Left cardiac atrium (tissue), 4 donors: Measurements from ENCODE around the gene DNM2. TPM values are rescaled to one million over a fixed set of nuclear protein-coding genes. Genes with fewer than 3 reads are reported as not detected.

Source experiments
- ATAC-seq, 2 donors: fragments of 200-7000 bp; cut with Tn5 transposase; one replicate each; pipeline ENCODE4 v1.9.1; 2020; ENCODE audit warnings: mild to moderate bottlenecking in 2 of 2, moderate library complexity in 2 of 2
- DNase-seq: peaks from one replicate; pipeline ENCODE4 v3.0.0-alpha.2; 2020
- intact Hi-C, 2 donors: fragments of 100-400 bp; cut with DNase I; formaldehyde crosslinking; loops; one replicate each; pipeline versions ENCODE4 v1.14.1 to v1.15.1; 2022 to 2023
- total RNA-seq, 2 donors: library from RNA; stranded (reverse); fragmentation: NEBNext Ultra II Directional; extraction: Animal tissue kit (Norgen Biotek cat#: 25700); gene quantifications; one replicate each; pipeline ENCODE4 v1.2.1, GENCODE V29; 2021
- donor health status: DM: no; HTN: yes; CAD: no.
- donor health status: DM: no; HTN: yes; CAD: no; lungs with severe emphysema.
- donor health status: DM: yes; HTN: yes; CAD: no.
- donor health status: Dilated cardiomyopathy.

The DNM2 gene
- total RNA-seq, 2 donors from 2014 or later = 125 to 186 TPM

DNA sequence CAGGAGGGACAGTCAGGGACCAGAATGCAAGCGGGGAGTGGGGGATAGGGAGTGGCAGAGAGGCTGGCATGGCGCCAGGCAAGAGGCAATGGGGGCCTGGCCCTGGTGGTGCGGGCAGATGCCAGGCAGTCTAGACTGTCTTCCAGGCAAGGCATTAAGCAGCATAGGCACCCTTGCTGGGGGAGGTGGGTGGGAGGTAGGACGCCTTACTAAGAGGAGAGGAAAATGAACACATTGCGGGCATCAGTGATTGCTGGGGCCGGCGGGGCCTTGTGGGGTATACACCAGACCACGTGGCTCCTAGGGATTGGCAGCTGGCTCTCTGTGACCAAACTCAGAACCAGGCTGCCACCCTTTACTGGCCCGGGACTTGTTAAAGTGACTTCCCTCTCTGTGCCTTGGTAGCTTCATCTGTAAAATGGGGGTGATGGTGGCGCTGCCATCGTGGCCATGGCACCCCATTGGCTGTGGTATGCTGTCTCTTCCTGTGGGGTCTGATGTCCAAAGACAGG, 46.0 kb downstream of the DNM2 start:
- intact Hi-C loops = no loop called here
- no peak for ATAC-seq
- DNase-seq = no peak

DNA sequence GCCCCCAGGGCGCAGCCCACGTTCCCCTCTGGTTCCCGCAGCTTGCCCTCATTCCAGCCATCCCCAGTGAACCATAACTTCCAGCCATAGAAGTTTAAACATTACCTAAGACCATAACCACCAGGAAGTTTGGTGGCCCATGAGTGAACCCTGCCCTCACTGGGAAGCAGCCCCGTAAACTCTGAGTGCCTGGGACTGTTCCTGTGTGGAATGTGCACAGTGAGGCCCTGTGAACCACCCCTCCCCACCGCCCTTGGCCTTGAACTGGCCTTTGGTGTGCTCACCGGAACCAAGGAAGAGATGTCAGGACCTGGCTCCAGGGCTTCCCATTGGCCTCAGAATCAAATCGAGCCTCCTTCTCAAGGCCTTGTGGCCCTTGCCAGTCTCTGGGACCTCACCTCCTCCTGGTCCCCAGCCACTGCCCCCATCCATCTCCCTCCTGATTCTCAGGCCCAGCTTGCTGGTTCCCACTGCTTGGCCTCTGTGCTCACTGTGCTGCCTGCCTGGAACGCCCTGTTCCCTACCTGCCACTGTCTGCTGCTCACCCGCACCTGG, 46.5 kb downstream of the DNM2 start:
- no peak for ATAC-seq
- intact Hi-C loops = no loop called here
- DNase-seq = no peak

DNA sequence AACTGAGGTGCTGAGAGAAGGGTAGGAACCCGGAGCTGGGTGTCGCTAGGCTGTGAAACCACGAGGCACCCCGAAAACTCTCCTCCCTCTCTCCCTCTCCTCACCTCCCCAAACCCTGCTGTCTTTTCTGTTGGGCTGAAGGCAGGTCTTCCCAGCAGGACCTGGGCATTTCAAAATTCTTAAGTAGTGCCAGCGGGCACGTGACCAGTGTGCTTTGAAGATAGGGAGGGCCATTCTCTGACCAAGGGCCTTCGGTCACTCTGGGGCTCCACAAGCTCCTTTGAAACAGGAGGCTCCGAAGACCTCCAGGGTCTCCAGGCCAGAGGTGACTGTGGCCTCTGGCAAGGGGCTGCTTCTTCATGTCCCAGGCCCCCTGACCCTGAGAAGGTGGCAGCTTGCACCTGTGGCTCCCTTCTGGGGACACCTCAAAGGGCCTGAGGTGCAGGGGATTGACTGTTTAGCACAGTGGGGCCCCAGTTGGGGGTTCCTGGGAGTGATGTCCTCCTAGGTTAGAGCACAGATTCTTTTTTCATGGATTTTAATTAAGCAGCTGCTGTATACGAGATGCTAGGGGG, 48.3 kb downstream of the DNM2 start:
- peak in 1 of 2 donors; percentile 6 for ATAC-seq
- DNase-seq = no peak

DNA sequence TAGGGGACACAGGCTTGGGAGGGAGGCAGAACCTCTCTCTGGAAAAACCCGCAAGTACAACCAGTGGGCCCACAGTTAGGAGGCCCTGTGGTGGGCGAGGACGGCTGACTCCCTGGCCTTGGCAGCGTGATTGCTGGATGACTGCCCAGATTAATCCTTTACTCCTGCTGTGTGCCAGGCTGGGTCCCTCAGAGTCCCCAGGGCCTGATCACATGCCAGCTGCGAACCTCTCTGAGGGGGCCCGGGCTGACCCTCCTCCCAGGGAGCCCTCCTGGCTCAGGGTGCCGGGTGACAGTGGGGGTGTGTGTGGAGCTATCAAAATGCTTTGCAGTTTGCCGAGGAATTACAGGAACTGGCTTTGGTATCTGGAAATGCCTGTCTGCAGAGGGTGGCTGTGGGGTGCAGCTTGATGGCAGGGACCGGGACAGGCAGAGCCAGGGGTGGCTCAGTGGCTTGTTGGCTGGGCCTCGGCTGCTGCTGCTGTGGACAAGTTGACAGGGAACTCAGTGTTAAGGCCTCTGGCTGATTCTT, 48.9 kb downstream of the DNM2 start:
- ATAC-seq = peak; percentile 42 to 51
- intact Hi-C loops = loop anchor here (5.0 kb wide), 1 partner anchor 49 kb away; the partner anchor contains the start of gene DNM2 (in 2 of the 2)
- DNase-seq = peak; percentile 63

More for the DNA sequence above, 48.3 kb downstream of the DNM2 start:
- intact Hi-C loops = loop anchor here (5.0 kb wide), 1 partner anchor 49 kb away; the partner anchor contains the start of gene DNM2 (in 2 of the 2)

DNA sequence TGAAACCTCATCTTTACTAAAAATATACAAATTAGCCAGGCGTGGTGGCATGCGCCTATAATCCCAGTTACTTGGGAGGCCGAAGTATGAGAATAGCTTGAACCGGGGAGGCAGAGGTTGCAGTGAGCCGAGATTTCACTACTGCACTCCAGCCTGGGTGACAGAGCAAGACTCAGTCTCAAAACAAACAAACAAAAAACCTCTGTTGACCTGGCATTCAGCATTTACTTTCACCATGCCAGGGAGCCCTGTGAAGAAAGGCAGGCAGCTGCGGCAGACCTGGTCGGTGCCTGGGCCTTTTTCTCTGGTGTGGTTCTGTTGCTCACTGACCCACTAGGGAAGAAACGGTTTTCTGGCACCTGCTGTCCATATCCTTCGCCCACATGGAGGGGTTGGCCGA, 49.8 kb downstream of the DNM2 start:
- no peak for ATAC-seq
- intact Hi-C loops = loop anchor here (5.0 kb wide), 1 partner anchor 50 kb away; the partner anchor contains the start of gene DNM2 (in 2 of the 2)
- no peak for DNase-seq

DNA sequence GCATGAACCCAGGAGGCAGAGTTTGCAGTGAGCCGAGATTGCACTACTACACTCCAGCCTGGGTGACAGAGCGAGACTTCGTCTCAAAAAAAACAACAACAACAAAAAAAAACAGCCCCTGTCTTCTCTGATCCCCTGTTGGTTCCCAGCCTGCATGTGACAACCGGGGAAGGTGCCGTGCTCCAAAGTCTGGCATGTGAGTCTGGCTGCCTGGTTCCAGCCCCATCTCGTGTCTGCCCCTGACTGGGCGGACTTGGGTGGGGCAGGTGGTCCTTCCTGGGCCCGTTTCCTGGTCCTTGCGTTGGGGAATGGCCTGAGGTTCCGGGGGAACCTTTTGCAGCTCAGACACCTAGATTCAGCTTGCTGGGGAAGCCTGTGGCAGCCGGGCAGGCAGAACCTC, 50.5 kb downstream of the DNM2 start:
- intact Hi-C loops = loop anchor here (5.0 kb wide), 1 partner anchor 51 kb away; the partner anchor contains the start of gene DNM2 (in 2 of the 2)
- ATAC-seq (no peak), DNase-seq (no peak)

DNA sequence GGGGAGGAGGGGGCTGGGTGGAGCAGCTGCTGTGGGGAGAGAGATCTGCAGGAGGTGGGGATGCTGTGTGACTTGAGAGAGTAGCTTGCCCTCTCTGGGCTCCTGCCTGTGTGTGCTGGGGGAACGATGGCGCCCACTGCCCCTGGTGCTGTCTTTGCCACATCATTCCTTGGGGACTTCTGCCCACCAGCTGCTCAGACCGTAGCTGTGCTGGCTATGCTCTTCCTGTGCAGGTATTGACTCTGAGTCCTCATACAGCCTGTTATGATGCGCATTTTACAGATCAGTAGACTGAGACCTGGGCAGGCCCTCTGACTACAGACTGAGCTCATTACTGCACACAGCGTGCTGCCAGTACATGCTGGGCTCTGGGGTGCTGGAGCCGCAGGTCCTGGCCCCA, 51.1 kb downstream of the DNM2 start:
- ATAC-seq (peak in 1 of 2 donors; percentile 3), DNase-seq (no peak)
- intact Hi-C loops = loop anchor here (5.0 kb wide), 1 partner anchor 52 kb away; the partner anchor contains the start of gene DNM2 (in 2 of the 2)

DNA sequence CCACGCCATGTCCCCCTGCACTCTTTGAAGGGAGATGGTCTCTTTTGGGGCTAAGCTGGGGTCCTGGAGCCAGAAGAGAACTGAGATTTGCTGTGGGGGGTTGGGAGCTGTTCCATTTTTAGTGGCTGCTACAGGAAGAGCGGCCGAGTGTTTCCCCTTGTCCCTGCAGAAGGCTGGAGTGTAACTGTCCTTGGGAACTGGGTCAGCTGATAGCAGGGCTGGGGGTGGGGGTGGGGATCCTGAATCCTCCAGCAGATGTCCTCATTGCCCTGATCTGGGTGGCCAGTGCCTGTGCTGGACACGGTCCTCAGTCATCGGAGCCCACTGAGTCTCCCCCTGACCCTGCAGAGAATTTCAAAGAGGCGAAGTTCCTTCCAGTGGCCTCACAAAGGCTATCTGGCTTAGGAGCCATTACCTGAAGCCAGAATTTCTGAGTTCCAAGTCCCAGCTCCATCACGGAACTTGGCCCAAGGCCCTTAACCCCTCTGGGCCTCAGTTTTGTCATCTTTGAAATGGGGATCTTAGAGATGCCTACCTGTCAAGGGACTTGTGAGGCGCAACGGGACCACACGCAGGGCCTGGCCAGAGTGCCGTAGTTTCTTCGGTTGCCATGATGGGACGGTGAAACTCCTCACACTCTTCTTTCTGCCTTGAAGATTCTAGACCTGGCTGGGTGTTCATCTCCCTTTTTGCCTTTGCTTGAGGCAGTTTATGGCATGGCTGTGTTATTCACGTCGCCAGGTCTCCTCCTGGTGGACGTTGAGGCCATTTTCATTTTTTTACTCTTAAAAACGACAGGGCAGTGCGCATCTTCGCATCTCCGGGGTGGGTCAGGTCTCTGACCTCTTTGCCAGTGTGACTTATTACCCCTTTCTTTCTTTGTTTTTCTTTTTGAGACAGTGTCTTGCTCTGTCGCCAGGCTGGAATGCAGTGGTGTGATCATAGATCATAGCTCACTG, 51.9 kb downstream of the DNM2 start:
- intact Hi-C loops = loop anchor here (5.0 kb wide), 2 partner anchors 53 to 97 kb away; partner anchors contain the start of gene DNM2 (in 2 of the 2)
- peak; percentile 69 for DNase-seq

DNA sequence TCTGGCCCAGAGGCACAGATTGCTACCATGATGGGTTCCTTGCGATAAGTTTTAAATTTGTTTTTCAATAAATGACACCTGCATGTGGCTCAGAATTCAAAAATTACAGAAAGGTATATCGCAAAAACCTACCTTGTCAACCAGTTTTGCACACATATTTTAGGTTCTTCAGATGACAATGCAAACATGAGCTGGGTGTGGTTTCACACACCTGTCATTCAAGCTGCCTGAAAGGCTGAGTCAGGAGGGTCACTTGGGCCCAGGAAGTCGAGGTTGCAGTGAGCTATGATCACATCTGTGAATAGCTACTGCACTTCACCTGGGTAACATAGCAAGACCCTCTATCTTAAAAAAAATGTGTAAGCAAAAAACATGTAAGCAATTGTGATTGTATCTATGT, 56.1 kb downstream of the DNM2 start:
- no peak for DNase-seq
- ATAC-seq = no peak
- intact Hi-C loops = loop anchor here in 1 of 2 donors (5.0 kb wide), 1 partner anchor 93 kb away; no protein-coding TSS in a partner anchor

More for the DNA sequence above, 51.9 kb downstream of the DNM2 start:
- peak; percentile 78 to 83 for ATAC-seq

DNA sequence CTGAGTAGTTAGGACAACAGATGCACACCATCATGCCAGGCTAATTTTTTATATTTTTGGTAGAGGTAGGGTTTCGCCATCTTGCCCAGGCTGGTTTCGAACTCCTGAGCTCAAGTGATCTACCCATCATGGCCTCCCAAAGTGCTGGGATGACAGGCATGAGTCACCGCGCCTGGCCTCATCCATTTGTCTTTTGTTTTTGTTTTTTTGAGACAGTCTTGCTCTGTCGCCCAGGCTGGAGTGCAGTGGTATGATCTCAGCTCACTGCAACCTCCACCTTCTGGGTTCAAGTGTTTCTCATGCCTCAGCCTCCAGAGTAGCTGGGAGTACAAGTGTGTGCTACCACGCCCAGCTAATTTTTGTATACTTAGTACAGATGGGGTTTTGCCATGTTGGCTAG, 57.0 kb downstream of the DNM2 start:
- DNase-seq (no peak), ATAC-seq (no peak)
- intact Hi-C loops = loop anchor here in 1 of 2 donors (5.0 kb wide), 1 partner anchor 92 kb away; no protein-coding TSS in a partner anchor

DNA sequence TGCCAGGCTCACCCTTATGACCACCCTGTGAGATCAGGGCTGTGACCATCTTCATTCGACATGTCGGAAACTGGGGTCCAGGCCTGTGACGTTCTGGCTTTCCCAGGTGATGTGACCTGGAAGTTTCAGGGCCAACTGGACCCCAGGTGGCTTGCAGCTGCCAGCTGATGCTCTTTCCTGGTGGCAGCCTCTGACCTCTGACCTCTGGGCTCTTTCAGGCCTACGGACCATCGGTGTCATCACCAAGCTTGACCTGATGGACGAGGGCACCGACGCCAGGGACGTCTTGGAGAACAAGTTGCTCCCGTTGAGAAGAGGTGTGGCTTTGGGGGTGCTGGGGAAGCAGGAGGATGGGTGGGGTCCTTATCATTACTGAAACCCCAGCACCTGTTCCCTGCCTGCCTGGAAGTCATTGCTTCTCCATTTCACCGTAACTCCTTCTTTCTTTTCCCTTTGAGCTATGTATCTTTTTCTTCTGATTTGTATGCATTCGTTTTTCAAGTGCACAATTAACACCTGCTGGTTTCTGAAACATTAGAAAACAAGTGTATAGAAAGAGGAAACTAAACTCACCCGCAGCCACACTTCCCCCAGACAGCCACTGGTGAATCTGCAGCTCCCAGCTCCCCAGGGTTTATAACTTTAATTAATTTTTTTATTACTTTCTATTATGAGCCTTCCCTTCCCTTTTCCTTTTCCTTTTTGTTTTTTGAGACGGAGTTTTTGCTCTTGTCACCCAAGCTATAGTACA, 59.2 kb downstream of the DNM2 start:
- intact Hi-C loops = no loop called here
- no peak for ATAC-seq
- DNase-seq = no peak

DNA sequence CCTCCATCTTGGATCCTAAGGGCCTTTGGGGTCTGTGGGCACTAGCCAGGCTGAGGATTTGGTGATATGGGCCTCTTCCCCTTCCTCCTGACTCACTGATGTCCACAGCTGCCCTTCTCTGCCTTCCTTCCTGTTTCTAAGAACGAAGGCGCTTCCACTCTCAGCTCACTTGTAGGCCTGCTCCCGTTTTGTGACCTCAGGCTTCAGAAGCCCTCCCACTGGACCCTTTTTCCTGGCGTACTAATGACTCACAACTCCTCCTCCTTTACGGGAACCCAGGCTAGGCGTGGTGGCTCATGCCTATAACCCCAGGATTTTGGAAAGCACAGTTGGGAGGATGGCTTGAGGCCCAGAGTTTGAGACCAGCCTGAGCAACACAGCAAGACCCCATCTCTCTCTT, 62.5 kb downstream of the DNM2 start:
- intact Hi-C loops = no loop called here
- ATAC-seq (peak; percentile 65 to 76), DNase-seq (peak; percentile 76)

DNA sequence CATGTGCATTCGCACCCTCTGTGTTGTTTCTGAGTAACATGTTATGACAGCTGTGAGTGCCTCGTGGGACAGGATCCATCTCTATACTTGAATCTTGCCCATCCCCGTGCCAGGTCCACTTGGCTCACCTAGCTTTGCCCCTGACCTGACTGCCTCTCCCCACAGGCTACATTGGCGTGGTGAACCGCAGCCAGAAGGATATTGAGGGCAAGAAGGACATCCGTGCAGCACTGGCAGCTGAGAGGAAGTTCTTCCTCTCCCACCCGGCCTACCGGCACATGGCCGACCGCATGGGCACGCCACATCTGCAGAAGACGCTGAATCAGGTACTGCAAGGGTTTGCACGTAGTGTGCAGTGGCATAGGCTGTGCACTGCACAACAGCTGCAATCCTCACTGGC, 64.9 kb downstream of the DNM2 start:
- ATAC-seq (peak; percentile 24 to 75), DNase-seq (no peak)
- intact Hi-C loops = no loop called here

DNA sequence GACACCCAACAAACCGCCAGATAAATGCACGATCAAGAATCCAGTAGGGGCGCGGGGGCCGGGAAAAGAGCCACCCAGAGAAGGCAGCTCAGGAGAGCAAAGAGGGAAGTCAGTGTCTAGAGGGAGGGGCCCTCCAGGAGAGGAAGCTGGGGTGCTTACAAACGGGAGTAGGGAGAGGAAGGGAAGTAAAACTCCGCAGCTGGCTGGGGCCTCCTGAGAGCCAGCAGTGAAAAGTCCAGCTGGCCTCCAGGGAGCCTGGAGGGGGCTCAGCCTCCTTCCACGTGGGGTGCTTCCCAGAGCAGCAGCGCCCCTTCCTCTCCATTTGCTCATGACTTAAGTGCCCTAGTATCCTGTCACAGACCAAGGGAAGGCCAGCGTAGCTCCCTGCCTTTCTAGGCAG, 66.4 kb downstream of the DNM2 start:
- DNase-seq (peak; percentile 48), ATAC-seq (peak in 1 of 2 donors; percentile 42)
- intact Hi-C loops = no loop called here

DNA sequence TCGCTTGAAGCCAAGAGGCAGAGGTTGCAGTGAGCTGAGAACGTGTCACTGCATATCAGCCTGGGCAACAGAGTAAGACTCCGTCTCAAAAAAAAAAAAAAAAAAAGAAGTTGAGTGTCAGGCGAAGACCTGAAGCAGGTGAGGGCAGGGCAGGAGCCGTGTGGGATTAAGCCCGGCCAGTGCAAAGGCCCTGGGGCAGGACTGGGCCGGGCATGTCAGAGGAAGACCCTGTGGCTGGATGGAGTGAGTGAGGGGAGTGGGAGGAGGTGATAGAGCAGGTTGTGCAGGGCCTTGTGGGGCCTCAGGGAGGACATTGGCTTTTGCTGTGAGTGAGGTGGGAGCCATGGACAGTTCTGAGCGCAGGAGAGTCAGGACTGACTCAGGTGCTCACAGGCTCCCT, 70.3 kb downstream of the DNM2 start:
- DNase-seq = no peak
- intact Hi-C loops = no loop called here
- no peak for ATAC-seq

DNA sequence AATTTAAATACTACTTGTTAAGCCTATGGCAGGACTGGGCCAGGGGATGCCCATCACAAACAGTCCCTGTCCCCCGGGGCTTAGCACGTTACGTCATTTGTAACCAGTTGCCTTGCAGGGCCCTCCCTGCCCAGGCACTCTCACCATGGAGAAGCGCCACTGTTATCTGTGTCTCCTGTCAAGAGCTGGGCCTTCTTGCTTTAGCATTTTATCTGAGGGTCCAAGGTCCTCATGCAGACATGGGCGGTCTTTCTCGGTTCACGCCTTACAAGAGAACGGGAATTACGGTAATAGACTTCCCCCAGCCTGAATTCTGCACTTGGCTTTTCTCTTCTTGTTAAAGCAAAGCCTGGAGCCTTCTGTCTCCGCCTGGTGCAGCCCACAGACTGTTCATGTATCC, 72.0 kb downstream of the DNM2 start:
- ATAC-seq (no peak), DNase-seq (no peak)
- intact Hi-C loops = no loop called here

DNA sequence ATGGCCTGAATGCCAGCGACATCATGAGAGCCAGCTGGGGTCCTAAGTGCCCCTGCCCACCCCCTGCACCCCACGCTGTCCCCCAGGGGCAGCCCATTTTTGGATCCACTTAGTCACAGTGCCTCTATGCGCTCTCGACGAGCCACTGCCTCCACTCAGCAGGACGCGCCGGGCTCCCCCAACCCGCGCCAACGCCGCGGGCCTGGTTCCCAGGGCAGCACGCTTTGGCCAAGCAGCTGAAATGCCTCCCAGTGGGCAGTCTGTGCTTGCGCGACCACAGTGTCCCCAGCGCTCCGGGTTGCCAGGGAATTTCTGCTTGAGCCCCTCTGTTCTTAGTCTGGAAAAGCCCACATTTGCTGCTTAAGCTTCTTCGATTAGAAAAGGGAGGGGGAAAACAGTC, 78.8 kb downstream of the DNM2 start:
- intact Hi-C loops = no loop called here
- ATAC-seq (no peak), DNase-seq (no peak)

DNA sequence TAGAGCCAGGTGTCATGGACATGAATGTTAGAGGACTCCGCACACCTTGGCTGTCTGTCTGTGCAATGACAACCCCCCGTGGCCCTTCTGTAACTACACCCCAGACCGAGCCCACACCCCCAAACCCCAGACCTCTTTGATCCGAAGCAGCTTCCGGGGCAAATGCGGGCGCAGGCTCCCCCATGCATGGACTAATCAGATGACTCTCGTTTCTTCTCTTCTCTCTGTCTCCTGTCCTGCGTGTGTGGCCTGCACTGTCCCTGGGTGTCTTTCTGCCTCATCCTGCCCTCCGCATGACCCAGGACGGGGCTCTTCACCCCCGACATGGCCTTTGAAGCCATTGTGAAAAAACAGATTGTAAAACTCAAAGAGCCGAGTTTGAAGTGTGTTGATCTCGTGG, 79.2 kb downstream of the DNM2 start:
- no peak for DNase-seq
- intact Hi-C loops = no loop called here
- no peak for ATAC-seq
